Measurements from ENCODE around the gene PRKACA. TPM values are rescaled to one million over a fixed set of nuclear protein-coding genes. Genes with fewer than 3 reads are reported as not detected.

PRKACA gene
- total and polyA plus RNA-seq, 7 donors: 33.6 to 59.1 (median 36.6) TPM

- intact Hi-C loops (cut with DNase I): no loop called here
- peaks cover 0 to 4% (median 3%) of the 10 kb centered on the region in 4 donors for H3K4me1 ChIP-seq
- no peak overlapping the region for H3K27ac ChIP-seq
- H3K27me3 ChIP-seq: no peaks in the 10 kb centered on the region
- H3K36me3 ChIP-seq: peaks cover 24 to 94% (median 55%) of the 10 kb centered on the region in 4 donors
- H3K4me3 ChIP-seq: no peak overlapping the region
- WGBS, 2 donors: 88% methylated on average over 11 of the region's 11 CpGs
- H3K9me3 ChIP-seq: no peaks in the 10 kb centered on the region
- TF ChIP-seq POLR2A (IDR thresholded peaks at IDR 0.05) (no peak), POLR2AphosphoS5 (IDR thresholded peaks at IDR 0.05) (no peak), CTCF (IDR thresholded peaks at IDR 0.05) (no peak), EP300 (IDR thresholded peaks at IDR 0.05) (no peak)
- DNase-seq: no peak
Observed at GRCh38 chr19:14102102-14102696, 15.4 kb downstream of the PRKACA start.

GRCh38 chr19:14101003-14101545 lies 16.5 kb downstream of the PRKACA start:
- intact Hi-C loops (cut with DNase I): no loop called here
- Histone ChIP-seq H3K4me3 (no peak overlapping the region), H3K4me1 (no peaks in the 10 kb centered on the region), H3K27ac (no peak overlapping the region), H3K9me3 (no peaks in the 10 kb centered on the region), H3K27me3 (no peaks in the 10 kb centered on the region), H3K36me3 (peaks cover 26 to 95% (median 53%) of the 10 kb centered on the region in 4 donors)
- no peak for DNase-seq
- TF ChIP-seq CTCF (IDR thresholded peaks at IDR 0.05) (no peak), EP300 (IDR thresholded peaks at IDR 0.05) (no peak), POLR2A (IDR thresholded peaks at IDR 0.05) (no peak), POLR2AphosphoS5 (IDR thresholded peaks at IDR 0.05) (no peak)
- 95 to 96% methylated on average over 6 of the region's 6 CpGs for WGBS, 2 donors

GRCh38 chr19:14097532-14098151 lies 19.9 kb downstream of the PRKACA start:
- no peak for DNase-seq
- H3K27me3 ChIP-seq: no peaks in the 10 kb centered on the region
- WGBS, 2 donors: 88 to 89% methylated on average over 21 of the region's 21 CpGs
- H3K27ac ChIP-seq: peak overlapping the region in 1 of 4 donors; percentile 7
- intact Hi-C loops (cut with DNase I): no loop called here
- TF ChIP-seq POLR2A (IDR thresholded peaks at IDR 0.05) (no peak), POLR2AphosphoS5 (IDR thresholded peaks at IDR 0.05) (no peak), EP300 (IDR thresholded peaks at IDR 0.05) (no peak), CTCF (IDR thresholded peaks at IDR 0.05) (no peak)
- H3K9me3 ChIP-seq: peaks cover 4 to 6% (median 5%) of the 10 kb centered on the region in 4 donors
- H3K36me3 ChIP-seq: peaks cover 17 to 69% (median 34%) of the 10 kb centered on the region in 4 donors
- H3K4me1 ChIP-seq: no peaks in the 10 kb centered on the region
- no peak overlapping the region for H3K4me3 ChIP-seq

GRCh38 chr19:14096272-14096992 lies 21.1 kb downstream of the PRKACA start:
- peaks cover 8 to 57% (median 25%) of the 10 kb centered on the region in 4 donors for H3K36me3 ChIP-seq
- WGBS, 2 donors: 94 to 96% methylated on average over 11 of the region's 11 CpGs
- peaks cover 0 to 9% (median 7%) of the 10 kb centered on the region in 4 donors for H3K4me1 ChIP-seq
- H3K9me3 ChIP-seq: peaks cover 4 to 6% (median 5%) of the 10 kb centered on the region in 4 donors
- intact Hi-C loops (cut with DNase I): no loop called here
- H3K4me3 ChIP-seq: no peak overlapping the region
- TF ChIP-seq POLR2AphosphoS5 (IDR thresholded peaks at IDR 0.05) (no peak), EP300 (IDR thresholded peaks at IDR 0.05) (no peak), POLR2A (IDR thresholded peaks at IDR 0.05) (no peak), CTCF (IDR thresholded peaks at IDR 0.05) (no peak)
- no peak overlapping the region for H3K27ac ChIP-seq
- H3K27me3 ChIP-seq: no peaks in the 10 kb centered on the region
- DNase-seq: no peak
